Colonic mucosa (tissue), 4 donors: Measurements from ENCODE around the gene CEP250. TPM values are rescaled to one million over a fixed set of nuclear protein-coding genes. Genes with fewer than 3 reads are reported as not detected.

ENCODE experiments used
- DNase-seq: peaks from one replicate; pipeline ENCODE4 v3.0.0-alpha.2; 2020
- H3K27ac ChIP-seq: fragments of 200-600 bp; one replicate; pipeline ENCODE4 v1.8.0; 2021
- H3K27me3 ChIP-seq: fragments of 200-600 bp; one replicate; pipeline ENCODE4 v1.8.0; 2021
- H3K36me3 ChIP-seq: fragments of 200-600 bp; one replicate; pipeline ENCODE4 v1.8.0; 2021
- H3K4me1 ChIP-seq: fragments of 200-600 bp; one replicate; pipeline ENCODE4 v1.8.0; 2021; ENCODE audit warnings: mild to moderate bottlenecking
- H3K4me3 ChIP-seq: fragments of 200-600 bp; one replicate; pipeline ENCODE4 v1.8.0; 2021
- H3K9ac ChIP-seq, 2 donors: one replicate each; pipeline ENCODE4 v1.7.0; 2013; ENCODE audit warnings: control low read depth in 2 of 2, low read depth in 2 of 2, low read length in 2 of 2
- H3K9me3 ChIP-seq: fragments of 200-600 bp; one replicate; pipeline ENCODE4 v1.8.0; 2021
- CTCF ChIP-seq: fragments of 200-600 bp; IDR thresholded peaks from one replicate; pipeline ENCODE4 v1.8.0; 2022; ENCODE audit warnings: antibody characterized with exemption, mild to moderate bottlenecking
- intact Hi-C: fragments of 100-400 bp; cut with DNase I; formaldehyde crosslinking; loops from one replicate; pipeline ENCODE4 v1.14.1; 2022
- total RNA-seq, 2 donors: library from RNA; stranded (reverse); fragmentation: NEBNext Ultra II Directional in 1 of 2; extraction: Animal tissue kit (Norgen Biotek cat#: 25700) in 1 of 2; gene quantifications; one replicate each; pipeline ENCODE4 v1.2.1, GENCODE V29; 2021
- donor health status: healthy.
- donor health status: DM: no; HTN: no; CAD: no.
- donor health status: DM: no; HTN: no; CAD: no.

CEP250 gene
- total RNA-seq, 2 donors from 2014 or later, result 30.7 to 41.5 TPM

- H3K27ac ChIP-seq, result no peak overlapping the region
- intact Hi-C loops, result no loop called here
- no peaks in the 10 kb centered on the region for H3K36me3 ChIP-seq
- peak; percentile 72 for DNase-seq
- no peaks in the 10 kb centered on the region for H3K9me3 ChIP-seq
- H3K9ac ChIP-seq, result no peak overlapping the region
- no peak overlapping the region for H3K4me3 ChIP-seq
- H3K4me1 ChIP-seq, result no peaks in the 10 kb centered on the region
- TF ChIP-seq CTCF, result no peak
- H3K27me3 ChIP-seq, result no peaks in the 10 kb centered on the region
Observed at GRCh38 chr20:35560105-35560511, 104.7 kb downstream of the CEP250 start.

- H3K27ac ChIP-seq, result no peak overlapping the region
- no peaks in the 10 kb centered on the region for H3K4me1 ChIP-seq
- no peak overlapping the region for H3K9ac ChIP-seq
- intact Hi-C loops, result no loop called here
- H3K4me3 ChIP-seq, result no peak overlapping the region
- no peaks in the 10 kb centered on the region for H3K36me3 ChIP-seq
- no peaks in the 10 kb centered on the region for H3K9me3 ChIP-seq
- no peaks in the 10 kb centered on the region for H3K27me3 ChIP-seq
- no peak for TF ChIP-seq CTCF
- DNase-seq, result no peak
Observed at GRCh38 chr20:35560541-35560940, 105.1 kb downstream of the CEP250 start.

GRCh38 chr20:35561268-35561667 is 105.9 kb downstream of the CEP250 start:
- Histone ChIP-seq H3K4me1 (no peaks in the 10 kb centered on the region), H3K4me3 (no peak overlapping the region), H3K9me3 (no peaks in the 10 kb centered on the region), H3K9ac (no peak overlapping the region), H3K27me3 (no peaks in the 10 kb centered on the region), H3K27ac (no peak overlapping the region), H3K36me3 (no peaks in the 10 kb centered on the region)
- DNase-seq, result no peak
- TF ChIP-seq CTCF, result no peak
- intact Hi-C loops, result no loop called here

- no peak overlapping the region for H3K4me3 ChIP-seq
- no peaks in the 10 kb centered on the region for H3K9me3 ChIP-seq
- no peaks in the 10 kb centered on the region for H3K27me3 ChIP-seq
- no peak overlapping the region for H3K27ac ChIP-seq
- DNase-seq, result no peak
- intact Hi-C loops, result no loop called here
- H3K36me3 ChIP-seq, result no peaks in the 10 kb centered on the region
- H3K9ac ChIP-seq, result no peak overlapping the region
- no peaks in the 10 kb centered on the region for H3K4me1 ChIP-seq
- TF ChIP-seq CTCF, result no peak
Observed at GRCh38 chr20:35561671-35562070, 106.3 kb downstream of the CEP250 start.

- Histone ChIP-seq H3K27ac (no peak overlapping the region), H3K9ac (no peak overlapping the region), H3K27me3 (no peaks in the 10 kb centered on the region), H3K9me3 (no peaks in the 10 kb centered on the region), H3K4me1 (no peaks in the 10 kb centered on the region), H3K36me3 (no peaks in the 10 kb centered on the region), H3K4me3 (no peak overlapping the region)
- TF ChIP-seq CTCF, result no peak
- intact Hi-C loops, result no loop called here
- no peak for DNase-seq
Observed at GRCh38 chr20:35562541-35563110, 107.2 kb downstream of the CEP250 start.
